ENCODE results near the gene RASIP1.

- TF ChIP-seq CTCF (IDR thresholded peaks at IDR 0.05) (no peak), POLR2A (IDR thresholded peaks at IDR 0.05) (peak in 1 of 2 donors; percentile 55)
Observed at GRCh38 chr19:48713864-48714755, 26.3 kb downstream of the RASIP1 start.
